NCI-H2081 (cell line): Measurements from ENCODE around the gene FAM222A.

Experiments
- DNase-seq, 2 experiments: peaks; one replicate each; lab custom pipeline; 2025; lab: John Stamatoyannopoulos, UW

The FAM222A gene

GRCh38 chr12:109802828-109803227 lies 89.2 kb downstream of the FAM222A start:
- no peak for DNase-seq

- DNase-seq: no peak
Measured at GRCh38 chr12:109803678-109804077, 90.1 kb downstream of the FAM222A start.

- DNase-seq: peak; percentile 35 to 45
Measured at GRCh38 chr12:109804820-109805761, 91.5 kb downstream of the FAM222A start.

DNA sequence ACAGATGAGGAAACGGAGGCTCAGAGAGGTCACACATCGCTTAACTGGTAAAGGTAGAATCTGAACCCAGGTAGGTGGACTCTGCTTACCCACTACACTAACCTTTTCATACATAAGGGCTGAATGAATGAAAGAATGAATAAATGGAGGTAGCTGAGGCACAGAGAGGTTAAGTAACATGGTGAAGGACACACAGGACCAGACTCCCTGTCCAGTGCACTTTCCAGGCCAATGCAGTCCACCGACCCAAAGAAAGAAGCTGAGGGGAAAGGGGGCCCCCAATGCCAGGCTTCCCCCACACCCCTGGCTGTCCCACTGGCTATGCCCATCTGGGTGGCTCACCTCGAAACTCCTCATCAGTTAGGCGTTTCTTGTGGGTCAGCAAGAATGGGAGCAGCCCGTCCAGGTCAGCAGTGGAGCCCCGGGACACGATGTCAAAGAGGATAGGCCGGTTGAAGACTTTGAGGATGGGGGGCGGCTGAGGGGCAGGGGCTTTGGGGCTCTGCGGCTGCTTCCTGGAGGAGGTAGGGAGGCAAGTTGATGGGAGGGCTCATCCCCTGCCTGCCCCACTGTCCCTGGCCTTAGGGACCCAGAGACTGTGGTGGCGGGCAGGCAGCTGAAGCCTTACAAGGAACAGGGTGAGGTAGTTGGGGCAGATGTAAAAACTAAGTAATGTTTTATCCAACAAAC lies 94.5 kb downstream of the FAM222A start:
- DNase-seq: no peak

DNA sequence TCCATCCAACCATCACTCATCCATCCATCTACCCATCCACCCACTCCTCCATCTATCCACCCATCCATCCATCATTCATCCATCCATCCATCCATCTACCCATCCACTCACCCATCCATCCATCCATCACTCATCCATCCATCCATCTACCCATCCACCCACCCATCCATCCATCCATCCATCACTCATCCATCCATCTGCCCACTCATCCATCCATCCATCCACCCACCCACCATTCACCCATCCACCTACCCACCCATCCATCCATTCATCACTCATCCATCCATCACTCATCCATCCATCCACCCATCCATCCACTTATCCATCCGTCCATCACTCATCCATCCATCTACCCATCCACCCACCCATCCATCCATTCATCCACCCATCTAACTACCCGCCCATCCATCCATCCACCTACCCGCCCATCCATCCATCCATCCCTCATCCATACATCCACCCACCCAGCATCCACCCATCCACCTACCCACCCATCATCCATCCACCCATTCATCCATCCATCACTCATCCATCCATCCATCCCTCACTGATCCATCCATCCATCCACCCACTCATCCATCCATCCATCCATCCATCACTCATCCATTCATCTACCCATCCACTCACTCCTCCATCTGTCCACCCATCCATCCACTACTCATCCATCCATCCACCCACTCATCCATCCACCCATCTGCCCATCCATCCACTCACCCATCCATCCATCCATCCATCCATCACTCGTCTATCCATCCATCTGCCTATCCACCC lies 95.4 kb downstream of the FAM222A start:
- no peak for DNase-seq

DNA sequence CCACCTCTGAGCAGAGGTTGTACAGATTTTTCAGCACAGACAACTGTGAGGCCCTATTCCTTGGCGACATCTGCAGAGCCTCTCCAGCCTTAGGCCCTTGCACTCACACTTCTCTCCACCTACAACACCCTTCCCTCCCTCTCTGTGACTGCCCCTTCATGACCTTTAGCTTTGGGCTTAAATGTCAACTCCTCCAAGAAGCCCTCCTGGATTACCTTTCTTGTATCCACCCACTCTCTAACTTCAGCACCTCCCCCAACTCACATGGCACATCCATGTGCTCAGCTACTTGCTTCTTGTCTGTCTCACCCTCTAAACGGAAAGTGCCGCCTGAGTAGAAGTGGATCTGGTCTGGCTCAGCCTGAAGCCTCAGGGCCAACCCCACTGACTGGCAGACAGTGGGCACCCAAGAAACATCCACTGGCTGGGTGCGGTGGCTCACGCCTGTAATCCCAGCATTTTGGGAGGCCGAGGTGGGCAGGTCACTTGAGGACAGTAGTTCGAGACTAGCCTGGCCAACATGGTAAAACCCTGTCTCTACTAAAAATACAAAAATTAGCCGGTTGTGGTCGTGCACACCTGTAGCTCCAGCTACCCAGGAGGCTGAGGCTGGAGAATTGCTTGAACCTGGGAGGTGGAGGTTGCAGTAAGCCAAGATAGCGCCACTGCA lies 97.5 kb downstream of the FAM222A start:
- no peak for DNase-seq

DNA sequence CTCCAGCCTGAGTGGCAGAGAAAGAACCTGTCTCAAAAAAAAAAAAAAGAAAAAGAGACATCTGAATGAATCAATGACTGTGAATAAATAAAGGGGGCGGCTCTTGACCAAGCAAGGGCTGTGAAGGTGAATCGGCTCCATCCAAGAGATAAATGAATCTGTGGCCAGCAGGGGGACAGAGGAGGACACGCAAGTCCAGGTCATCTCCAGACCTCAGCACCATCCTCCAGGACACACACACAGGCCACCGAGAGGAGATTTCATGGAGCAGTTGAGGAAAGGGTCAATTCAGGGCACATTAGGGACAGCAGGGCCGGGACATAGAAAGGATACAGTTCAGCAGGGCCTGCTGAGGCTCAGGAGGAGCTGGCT lies 98.0 kb downstream of the FAM222A start:
- DNase-seq: no peak

DNA sequence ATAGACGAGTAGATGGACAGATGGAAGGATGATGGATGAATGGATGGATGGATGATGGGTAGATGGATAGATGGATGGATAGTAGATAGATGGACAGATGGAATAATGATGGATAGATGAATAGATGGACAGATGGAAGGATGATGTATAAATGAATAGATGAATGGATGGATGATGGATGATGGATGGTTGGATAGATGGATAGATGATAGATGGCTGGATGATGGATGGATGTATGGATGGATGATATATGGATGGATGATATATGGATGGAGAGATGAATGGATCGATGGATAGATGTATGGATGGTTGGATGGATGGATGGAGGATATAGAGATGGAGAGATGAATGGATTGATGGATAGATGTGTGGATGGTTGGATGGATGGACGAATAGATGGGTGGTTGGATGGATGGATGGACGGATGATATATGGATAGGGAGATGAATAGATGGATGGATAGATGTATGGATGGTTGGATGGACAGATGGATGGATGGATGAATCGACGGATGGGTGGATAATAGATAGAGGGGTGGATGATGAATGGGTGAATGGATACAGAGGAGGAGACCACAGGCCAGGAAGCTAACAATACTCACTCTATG lies 100.3 kb downstream of the FAM222A start:
- no peak for DNase-seq

- DNase-seq: no peak
Measured at GRCh38 chr12:109814600-109815150, 101.0 kb downstream of the FAM222A start.

DNA sequence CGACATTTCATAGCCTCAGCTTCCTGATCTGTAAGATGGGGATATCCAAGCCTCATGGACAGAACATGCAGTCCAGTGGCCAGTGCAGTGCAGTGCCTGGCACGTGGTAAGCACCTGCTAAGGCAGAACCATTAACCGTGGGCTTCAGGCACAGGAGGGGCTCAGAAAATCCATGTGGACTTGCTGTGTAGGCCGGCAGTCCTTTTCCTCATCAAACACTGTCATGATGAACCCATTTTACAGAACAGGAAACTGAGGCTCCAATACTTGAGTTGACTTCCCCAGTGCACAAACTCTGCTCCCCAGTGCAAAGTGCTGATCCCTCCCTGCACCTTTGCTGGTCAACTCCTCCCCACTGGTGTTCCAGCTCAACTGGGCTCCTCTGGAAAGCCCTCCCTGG lies 101.6 kb downstream of the FAM222A start:
- no peak for DNase-seq

GRCh38 chr12:109815757-109816617 lies 102.4 kb downstream of the FAM222A start:
- no peak for DNase-seq

DNA sequence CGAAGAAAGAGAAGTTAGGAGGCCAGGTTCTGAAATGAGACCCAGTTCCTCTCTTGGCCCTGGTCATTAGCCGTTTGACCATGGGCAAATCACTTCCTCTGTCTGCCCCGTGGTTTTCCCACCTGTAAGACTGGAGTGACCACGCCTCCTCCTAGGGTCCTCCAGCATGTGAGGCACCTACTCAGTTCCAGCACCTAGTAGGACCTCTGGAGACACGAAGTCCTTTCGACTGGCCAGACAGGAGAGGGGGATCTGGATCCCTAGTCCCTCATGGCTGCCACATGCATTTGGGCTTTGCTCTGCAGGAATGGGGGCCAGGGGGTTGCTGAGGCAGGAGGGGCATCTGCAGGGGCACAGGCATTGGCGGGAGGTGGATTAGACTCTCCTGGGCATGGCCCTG lies 103.2 kb downstream of the FAM222A start:
- DNase-seq: no peak

GRCh38 chr12:109817627-109818231 lies 104.1 kb downstream of the FAM222A start:
- no peak for DNase-seq

GRCh38 chr12:109818253-109818652 lies 104.6 kb downstream of the FAM222A start:
- DNase-seq: no peak

DNA sequence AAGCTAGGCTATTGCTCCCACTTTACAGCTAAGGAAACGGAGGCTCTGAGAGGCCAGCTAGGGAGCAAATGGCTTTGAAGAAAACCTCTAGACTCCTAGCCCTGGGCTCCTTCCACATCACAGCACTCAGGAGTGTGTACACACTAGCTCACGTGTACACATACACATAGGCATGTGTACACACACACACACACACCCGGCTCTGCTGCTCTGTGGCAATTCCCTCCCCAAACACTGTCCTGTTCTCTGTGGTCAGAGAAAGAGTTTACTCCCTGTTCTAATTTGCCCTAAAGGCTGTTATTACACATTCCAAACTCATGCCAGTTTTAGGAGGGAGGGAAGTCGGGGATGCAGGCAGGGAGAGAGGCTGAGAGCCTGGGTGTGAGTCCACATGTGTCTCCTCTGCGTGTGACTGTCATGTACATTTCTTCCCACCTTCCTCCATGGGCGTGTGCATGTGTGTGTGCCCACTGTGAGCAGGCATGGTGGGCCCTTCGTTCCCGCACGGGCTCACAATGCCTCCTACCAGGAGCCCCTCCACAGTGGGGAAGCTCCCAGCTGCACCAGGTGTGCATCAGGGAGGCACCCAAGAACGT lies 105.4 kb downstream of the FAM222A start:
- DNase-seq: no peak
